HG02763 (cell line): Measurements from ENCODE around the gene C1R.

ENCODE experiments used
- ATAC-seq: cut with Tn5 transposase; IDR thresholded peaks from one replicate; pipeline ENCODE4 v1.9.1; 2021; ENCODE audit warnings: mild to moderate bottlenecking, moderate library complexity; ENCODE audit not compliant: unreplicated experiment

Gene C1R

DNA sequence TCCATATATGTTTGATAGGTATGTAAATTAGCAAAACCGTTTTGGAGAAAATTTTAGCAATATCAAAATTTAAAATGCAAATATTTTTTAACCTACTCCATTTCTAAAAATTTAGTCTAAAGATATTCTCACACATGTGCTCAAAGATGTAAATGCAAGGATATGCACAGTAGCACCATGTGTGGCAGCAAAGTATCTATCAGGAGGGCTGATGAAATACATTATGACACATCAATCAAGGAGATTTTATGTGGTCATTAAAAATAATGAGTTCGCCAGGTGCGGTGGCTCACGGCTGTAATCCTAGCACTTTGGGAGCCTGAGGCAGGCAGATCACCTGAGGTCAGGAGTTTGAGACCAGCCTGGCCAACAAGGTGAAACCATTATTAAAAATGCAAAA, 8.0 kb upstream of the C1R start:
- no peak for ATAC-seq

DNA sequence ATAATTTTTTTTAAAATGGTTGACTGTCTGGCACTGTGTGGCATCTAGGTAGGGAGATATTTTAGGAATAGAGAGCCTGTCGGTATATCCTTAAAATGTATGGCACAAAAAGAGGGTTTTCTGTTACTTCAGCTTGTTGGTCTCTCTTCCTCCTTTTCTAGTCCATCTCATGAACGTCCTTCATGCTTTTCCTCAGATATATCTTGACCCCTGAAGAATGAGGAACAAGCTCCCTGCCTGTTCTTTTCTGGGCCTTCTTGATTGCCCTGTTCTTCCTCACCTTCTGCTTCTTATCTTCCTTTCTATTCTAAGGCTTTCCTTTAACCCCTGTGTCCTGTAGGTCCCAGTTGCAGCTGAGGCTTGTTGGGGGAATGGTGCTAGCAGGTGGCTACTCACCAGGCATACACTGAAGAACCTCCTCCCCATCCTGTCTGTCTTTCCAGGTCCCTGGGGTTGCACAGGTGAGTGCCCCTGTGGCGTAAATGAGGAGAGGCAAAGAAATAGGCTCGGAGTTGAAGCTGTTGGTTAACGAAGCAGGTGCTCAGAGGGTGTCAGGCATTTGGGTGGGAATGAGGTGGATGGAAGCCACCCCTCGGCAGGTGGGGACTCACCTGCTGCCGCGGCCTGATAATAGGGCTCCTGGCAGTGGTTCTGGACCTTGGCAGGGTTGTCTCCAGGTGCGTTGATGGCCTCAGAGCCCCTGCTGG, 7.2 kb upstream of the C1R start:
- ATAC-seq: no peak

DNA sequence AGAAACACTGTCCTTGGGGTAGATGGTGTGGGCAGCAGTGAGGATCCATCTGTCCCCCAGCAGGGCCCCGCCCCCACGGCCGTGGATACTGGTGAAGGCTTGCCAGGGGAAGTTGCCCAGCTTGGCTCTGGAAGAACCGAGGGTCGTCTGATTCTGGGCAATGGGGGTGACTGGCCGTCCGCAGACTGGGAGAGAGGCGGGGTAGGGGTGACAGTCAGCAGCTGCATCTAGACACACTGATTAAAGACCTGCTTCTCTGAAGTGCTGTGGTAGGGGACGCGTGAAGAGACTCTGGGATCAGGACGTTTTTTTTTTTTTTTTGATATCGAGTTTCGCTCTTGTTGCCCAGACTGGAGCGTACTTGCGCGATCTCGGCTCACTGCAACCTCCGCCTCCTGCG, 4.7 kb upstream of the C1R start:
- ATAC-seq: no peak

DNA sequence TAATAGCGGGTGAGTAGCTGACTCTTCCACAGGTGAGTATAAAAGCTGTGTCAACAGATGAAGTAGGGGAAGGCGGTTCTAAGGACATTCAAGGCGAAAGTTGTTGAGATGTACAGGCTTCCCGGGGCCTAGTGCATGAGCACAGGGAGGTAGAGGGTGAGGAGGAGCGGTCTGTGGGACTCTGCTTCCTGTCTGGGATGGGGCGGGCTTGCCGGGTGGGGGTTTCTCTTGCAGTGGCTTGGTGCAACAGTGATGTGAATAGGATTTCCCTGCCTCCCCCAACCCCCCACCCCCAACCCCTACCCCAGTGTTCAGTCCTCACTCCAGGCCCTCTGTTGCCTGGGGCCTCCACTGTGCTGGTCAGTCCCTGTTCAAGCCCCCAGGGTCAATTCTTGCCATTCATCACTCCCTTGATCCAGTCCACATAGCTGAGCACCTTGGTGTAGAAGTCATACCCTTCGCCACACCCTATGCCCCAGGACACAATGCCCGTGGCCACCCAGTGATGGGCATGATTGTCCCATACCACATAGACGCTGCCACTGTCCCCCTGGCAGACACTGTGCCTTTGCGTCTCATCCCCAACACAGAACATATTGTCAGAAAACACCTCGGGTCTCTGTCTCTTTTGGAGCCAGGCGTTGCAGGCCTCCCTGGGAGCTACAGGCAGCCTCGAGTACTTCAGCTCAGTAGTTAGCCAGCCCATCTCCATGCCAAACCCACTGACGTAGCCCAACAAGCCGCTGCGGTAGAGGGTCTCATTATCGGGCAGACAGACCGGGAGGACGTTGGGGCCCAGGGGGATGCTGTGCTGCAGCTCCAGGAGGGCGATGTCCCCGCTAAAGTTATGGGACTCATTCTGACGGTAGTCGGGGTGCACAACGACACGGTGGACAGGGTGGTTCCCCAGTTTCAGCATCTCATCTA, 4.0 kb upstream of the C1R start:
- no peak for ATAC-seq

DNA sequence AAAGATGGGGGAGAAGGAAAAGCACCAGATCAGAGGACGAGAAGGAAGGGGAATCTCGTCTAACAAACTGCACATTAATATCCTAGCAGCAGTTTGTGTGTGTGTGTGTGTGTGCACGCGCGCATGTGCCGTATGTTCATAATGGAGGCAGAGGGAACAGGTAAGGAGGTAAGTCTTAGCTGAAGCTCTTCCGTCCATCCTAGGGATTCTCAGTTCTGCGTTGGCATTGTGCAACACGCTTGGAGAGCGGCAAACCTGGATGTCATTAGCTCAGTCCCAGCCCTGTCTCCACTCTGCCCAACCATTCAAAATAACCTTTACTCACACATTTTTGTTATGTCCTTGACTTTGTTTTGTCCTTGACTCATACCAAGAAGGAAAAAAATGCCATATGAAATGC, 1.6 kb upstream of the C1R start:
- ATAC-seq: no peak

DNA sequence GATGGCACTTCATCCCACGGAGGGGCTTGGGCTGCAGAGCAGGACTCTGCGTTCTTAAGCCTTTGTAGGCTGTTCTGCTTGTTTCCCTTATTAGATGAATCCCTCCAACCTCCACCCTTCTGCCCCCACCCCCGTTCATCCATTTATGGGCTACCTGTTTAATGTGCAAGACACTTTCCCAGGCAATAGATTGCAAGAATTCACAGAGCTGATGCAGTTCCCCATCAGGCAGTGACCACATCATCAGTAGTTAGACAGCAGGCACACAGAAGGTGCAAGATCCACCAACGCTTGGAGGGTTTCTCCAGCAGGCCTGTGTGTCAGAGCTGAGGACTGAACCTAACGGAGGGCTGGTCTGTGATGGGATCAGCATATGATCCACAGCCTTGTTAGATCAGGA, 1.2 kb upstream of the C1R start:
- no peak for ATAC-seq

DNA sequence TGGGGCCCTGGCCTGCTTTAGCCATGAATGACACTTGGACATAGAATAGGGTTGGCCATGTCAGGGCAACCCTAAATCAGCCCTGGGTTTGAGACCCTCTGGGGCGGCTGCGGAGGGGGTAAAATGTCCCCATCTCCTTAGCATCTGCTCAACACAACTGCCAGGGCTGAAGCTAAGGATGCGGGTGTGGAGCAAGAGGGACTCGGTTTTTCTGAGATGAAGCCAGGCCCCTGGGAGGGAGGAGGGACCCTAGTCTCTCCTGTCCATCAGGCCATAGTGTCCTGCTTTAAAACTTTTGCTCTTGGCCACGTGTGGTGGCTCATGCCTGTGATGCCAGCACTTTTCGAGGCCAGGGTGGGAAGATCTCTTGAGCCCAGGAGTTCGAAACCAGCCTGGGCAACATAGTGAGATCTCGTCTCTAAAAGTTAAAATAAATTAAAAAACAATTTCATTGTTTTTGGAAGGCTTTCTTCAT, 778 bp upstream of the C1R start:
- no peak for ATAC-seq

DNA sequence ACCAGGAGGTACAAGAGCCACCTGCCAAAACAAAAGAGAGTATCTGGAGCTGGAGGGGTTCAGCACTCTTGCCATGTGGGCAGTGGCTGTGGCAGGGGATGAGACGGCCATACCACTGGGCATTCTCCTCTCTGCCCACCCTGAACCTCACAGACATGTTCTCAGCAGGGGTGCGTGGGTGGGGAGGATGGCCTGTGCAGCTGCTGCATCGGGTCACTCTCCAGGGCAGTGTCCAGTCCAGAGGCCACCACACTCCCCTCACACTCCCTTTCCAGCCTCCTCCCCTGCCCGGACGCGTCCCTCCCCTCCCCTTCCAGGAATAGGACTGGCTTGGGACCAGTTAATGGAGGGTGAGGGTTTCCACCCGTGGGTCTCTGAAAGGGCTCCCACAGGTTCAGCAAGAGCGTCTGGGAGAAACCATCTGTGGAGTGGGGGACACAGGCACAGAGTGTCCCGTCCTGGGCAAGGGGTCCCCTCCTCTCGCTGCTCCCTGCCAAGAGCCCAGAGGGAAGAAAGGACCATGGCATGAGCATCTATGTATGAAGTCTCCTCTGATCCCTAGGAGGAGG, 501 bp downstream of the C1R start:
- no peak for ATAC-seq

DNA sequence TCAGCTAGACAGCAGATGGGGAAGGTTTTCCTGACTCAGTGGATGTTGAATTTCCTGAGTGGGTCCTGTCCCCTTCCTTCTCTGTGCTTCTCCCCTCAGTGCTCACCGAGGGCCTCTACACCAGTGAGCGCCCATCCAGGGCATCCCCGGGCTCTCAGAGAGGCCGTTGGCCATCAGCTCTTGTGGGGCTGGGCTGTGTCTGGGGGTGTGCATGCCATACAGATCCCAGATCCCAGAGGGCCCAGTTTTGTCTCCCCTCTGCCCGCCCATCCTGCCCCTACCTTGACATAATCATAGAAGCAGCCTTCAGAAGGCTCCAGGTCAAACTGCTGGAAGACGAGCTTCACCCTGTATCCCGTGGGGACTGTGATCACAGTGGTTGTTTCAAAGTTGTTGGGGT, 1.1 kb downstream of the C1R start:
- ATAC-seq: no peak

DNA sequence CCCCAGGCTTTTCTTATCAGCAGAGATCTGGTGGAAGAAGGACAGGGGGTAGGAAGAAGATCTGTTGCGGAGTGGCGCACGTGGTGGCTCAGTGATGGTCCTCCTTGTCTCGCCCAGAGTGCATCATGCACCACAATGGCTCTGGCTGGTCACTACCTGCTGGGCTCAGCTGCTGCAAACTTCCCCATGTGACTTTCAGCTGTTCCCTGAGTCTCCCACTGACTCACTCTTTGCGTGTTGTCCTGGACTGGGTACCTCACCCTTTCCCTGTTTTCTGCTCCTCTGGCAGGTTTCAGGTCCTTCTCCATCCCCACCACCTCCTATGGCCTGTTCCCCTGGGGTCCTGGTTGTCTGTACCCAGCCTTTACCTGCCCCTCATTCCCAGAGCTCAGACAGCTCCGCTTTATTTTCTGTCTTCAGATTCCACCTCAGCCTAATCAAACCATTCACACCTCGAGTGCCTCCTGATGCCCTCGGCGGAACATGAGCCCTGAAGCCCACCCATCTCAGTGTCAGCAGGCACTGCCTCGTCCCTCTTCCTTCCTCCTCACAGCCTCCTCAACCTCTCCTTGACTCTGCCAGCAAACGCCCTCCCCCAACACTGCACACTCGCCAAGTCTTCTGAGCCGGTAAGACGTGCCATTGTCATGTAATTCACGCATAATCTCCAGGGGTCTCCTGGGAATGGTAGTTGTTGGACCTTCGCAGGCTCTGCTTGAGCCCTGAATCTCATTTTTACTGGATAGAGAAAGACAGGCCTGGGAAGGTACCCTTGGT, 1.8 kb downstream of the C1R start:
- no peak for ATAC-seq

DNA sequence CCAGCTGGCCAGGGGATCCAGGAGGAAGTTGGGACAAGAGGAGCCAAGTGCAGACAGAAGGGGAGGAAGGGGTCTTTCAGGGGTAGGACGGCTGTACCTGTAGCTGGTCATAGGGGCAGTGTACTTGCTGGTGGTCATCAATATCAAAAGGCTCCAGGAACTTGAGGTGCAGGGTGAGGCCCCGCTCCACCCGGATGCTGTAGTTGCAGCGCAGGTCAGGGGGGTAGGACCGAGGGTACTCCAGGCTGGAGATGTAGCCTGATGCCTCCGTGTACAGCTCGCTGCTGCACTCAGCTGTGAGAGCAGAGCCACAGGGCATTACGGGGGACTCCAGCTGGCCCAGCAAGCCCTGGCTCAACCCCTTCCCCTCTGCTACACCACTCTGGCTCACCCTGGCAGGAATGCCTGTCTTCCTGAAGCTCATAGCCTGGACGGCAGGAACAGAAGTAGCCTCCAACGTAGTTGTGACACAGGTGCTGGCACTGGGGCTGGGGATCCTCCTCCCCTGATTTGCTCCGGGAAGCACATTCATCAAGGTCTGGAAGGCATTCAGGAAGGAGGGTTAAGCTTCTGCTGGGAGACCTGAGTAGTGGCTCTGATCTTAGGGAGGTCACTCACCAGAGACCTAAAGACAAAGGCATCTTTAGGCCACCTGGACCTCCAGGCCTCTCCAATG, 2.9 kb downstream of the C1R start:
- no peak for ATAC-seq

DNA sequence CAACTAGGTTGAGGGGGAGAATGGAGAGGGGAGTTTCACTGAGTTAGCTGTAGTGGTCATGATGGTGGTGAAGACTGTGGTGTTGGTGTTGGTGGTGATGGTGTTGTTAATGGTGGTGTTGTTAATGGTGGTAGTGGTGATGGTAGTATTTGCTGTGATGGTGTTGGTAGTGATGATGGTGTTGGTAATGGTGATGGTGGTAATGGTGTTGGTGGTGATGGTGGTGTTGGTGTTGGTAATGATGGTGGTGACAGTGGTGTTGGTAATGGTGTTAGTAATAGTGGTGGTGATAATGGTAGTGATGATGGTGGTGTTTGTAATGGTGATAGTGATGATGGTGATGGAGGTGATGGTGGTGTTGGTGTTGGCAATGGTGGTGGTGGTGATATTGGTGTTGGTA, 9.1 kb downstream of the C1R start:
- ATAC-seq: no peak

DNA sequence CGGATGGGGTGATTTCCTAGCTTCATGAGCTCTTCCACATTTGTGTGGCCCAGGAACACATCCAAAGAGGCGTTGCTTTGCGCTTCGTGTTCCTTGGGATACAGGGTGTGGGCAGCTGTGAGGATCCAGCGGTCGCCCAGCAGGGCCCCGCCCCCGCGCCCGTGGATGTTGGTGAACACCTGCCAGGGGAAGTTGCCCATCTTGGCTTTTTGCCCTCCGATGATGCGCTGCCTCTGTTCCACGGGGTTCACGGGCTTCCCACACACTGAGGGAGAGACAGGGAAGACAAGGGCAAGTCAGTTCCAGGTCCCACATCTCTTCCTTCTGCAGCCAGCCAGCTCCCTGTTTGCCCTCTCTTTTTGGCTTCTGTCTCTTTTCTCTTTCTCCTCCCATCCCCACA, 11.2 kb downstream of the C1R start:
- no peak for ATAC-seq

DNA sequence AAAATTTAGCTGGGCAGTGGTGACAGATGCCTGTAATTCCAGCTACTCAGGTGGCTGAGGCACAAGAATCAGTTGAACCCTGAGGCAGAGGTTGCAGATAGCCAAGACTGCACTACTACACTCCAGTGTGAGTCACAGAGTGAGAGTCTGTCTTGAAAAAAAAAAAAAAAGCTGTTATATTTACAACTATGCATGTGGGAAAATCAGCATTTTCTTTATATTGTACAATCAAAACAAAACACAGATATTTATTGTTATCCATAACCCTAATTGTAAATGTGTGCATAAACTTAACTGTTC, 12.5 kb downstream of the C1R start:
- ATAC-seq: no peak

DNA sequence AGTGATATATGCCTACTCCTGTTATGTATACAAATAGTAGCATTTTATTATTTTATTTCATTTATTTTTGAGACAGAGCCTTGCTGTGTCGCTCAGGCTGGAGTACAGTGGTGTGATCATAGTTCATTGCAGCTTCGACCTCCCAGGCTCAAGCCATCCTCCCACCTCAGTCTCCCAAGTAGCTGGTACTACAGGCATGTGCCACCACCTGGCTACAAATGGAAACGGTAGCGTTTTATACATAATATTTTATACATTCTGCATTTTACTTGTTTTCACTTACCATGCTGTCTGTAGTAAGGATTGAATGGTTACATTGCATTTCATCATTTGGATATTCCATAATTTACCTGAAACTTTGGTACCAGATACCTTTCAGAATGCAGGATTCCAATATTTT, 14.1 kb downstream of the C1R start:
- no peak for ATAC-seq

DNA sequence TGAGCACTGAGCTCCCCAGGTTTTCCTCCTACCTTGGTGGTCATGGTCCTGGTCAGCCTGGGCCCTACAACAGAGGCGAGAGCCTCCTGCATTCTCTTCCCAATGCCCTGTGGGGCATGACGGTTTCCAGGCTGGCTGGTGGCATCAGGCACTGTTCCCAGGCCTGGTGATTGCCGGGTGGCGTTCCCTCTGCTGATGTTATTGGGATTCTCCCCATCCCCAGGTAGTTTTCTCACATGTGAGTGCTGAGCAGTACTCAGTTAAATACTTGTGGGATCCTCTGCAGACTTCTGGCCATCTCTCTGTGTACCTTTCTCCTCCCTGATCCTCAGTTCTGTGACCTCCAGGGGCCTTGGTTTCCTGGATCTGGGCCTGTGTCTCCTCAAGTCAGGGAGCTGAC, 15.8 kb downstream of the C1R start:
- ATAC-seq: no peak

DNA sequence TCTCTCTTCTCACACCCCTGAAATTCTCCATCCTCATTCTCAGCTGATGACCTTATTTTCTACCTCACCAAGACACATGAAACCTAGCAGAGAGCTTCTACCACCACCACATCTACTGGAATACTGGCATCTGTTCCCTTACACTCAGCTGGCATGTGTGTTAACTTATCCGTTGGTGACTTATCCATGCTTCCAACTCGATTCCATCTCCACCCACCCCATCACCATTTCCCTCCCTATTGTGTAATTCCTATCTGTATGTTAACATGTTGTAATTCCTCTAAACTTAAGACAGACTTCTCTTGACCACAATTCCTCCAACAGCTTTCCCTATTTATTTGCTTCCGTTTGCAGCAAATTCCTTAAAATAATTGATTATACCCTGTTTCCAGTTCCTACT, 16.3 kb downstream of the C1R start:
- no peak for ATAC-seq

DNA sequence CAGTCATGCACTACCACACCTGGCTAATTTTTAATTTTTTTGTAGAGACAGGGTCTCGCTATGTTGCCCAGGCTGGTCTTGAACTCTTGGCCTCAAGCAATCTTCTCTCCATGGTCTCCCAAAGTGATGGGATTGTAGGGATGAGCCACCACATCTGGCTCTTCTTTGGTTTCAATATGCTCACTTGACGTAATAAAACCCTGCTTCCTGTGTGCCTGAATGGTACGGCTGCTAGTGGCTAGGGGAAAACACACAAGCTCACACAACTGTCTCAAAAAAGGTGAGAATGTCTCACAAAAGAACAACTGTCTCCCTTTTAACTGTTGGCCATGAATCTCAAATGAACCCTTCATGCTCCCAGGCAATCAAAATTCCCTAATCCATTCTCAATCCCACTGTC, 16.7 kb downstream of the C1R start:
- no peak for ATAC-seq

DNA sequence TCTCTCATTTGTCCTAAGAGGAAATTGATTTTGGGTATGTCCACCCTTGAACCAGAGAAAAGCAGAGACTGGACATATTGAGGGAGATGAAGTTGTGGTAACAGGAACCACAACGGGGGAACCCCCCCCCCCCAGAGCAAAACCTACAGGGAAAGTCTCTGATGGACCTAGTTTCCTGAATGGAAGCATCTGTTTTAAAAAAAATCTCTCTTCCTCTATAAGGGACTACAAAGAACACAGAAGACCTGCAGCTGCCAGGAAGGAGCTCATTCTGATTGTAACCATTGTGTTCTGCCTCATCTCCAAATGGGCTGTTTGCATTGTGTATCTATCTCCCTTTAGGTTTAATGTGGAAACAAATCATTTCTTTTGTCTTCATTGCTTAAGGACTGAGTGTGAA, 18.3 kb downstream of the C1R start:
- ATAC-seq: no peak

DNA sequence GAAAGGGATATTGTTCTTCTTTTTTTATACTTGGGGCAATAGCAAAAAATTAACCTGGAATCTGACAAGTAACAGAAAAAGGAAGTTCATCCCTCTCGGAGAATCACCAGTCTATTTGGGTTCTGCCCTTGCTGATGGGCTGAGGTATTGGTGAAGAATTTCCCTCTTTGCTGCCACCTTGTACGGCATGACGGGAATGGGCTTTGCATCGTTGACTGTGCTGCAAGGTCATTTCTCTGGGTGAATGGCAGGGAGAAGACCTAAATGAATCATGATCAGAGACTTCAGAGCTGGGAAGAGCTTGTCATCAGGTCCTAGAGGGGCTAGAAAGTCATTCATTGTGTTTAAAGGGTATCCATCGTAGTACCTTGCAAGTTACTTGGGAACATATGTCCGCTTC, 19.7 kb downstream of the C1R start:
- ATAC-seq: no peak

DNA sequence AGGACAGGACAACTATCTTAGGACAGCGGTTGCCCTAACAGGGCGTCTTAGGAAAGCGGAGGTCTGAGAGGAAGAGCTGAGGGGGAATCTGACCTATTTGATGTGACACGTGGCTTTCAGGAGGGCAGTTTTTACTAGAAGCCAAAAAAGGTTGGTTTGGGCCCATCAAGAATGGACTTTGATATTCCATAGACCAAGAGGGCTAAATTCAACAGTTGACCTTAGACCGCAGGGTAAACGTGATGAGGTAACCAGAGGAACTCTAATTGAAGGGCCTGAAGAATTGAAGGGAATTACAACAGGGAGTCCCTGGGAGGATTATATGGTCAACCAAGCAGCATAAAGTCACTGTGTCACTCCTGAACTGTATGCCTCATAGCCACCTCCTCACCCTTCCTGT, 20.2 kb downstream of the C1R start:
- no peak for ATAC-seq
